Cardiac atrium fibroblast (primary cell): ENCODE results near the gene EIF3I. TPM values are rescaled to one million over a fixed set of nuclear protein-coding genes. Genes with fewer than 3 reads are reported as not detected.

Source experiments
- total RNA-seq: library from RNA; depleted of rRNA; stranded (reverse); fragments of >200 nt; gene quantifications from 2 replicates; pipeline ENCODE4 v1.2.3, GENCODE V29; 2015

EIF3I gene
- total RNA-seq, result 263 and 299 TPM in 2 replicates

GRCh38 chr1:32221980-32222755 lies at the start of gene EIF3I, which contains the start of gene TMEM234:
Gene EIF3I, plus strand, starts transcription at chr1:32222407. Its CDS starts 35 bp downstream, at chr1:32222442.
Gene TMEM234, minus strand, starts transcription at chr1:32222353. Its CDS starts 31 bp downstream, at chr1:32222322.

GRCh38 chr1:32179443-32180185 lies 42.6 kb upstream of the EIF3I start, which contains the start of gene TXLNA:
Gene TXLNA, plus strand, starts transcription at chr1:32179675. Its CDS starts 671 bp downstream, at chr1:32180346.

GRCh38 chr1:32200226-32201010 lies 21.8 kb upstream of the EIF3I start, which contains the start of gene CCDC28B:
Gene CCDC28B, plus strand, starts transcription at chr1:32200595. Its CDS starts 1,341 bp downstream, at chr1:32201936.

DNA sequence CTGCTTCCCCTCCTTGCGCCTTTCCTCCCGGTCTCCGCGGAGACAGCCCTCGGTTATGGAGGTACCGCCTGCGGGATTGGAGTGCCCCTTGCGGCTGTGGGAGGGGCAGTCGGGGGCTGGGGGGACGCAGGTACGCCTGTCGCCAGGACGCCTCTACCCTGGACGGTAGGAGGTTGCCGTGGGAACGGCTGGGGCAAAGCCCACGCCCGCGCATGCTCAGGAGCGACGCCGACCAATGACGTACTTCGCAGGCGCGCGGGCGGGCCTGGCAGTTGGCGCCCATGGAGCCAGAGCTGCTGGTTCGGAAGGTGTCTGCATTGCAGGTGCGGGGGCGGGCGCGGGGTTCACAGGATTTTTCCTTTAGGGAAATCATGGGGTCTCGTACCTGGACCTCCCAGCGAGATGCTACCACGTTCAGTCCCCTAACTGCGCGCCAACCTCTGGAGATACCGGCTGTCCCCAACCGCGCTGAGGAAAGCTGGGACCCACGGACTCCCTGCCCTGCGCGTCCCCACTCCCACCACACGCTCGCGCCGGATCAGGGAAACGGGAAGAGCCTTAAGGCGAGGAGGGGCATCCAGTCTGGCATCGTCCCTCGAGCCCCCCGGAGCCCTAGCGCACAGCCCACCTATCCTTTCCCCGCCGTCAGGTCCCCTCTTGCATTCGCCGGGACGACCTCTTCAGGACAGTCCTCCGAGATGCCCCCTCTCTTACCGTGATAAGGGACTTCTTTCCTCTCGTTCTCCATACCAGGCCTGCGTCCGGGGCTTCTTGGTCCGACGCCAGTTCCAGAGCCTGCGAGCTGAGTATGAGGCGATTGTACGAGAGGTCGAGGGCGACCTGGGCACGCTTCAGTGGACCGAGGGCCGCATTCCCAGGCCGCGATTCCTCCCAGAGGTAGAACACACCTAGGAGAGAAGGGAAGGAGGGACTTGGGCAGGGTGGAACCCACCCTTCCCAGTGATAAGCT lies 16.5 kb upstream of the EIF3I start, which contains the start of gene IQCC:
Gene IQCC (plus strand): TSS at position 271 of the 970 bp plus-strand sequence. CDS start 11 bp downstream, at position 282.

DNA sequence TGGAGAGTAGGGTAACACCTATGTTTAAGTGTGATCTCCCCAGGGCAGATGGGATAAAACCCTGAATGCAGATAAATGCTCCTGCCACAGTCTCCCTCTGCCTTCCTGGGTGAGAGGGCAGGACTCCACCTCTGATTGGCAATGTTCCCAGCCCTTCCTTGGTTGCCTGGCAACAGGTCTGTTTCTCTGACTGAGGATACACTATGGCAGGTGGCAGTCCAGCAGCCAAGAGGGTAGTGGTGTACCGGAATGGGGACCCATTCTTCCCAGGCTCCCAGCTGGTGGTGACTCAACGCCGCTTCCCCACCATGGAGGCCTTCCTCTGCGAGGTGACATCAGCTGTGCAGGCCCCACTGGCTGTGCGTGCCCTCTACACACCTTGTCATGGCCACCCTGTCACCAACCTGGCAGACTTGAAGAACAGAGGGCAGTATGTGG lies 13.3 kb upstream of the EIF3I start, which contains the start of gene DCDC2B:
Gene DCDC2B (plus strand): TSS at position 199 of the 438 bp plus-strand sequence. CDS start 5 bp downstream, at position 204.

GRCh38 chr1:32246888-32247273 lies 24.7 kb downstream of the EIF3I start, which contains the start of gene FAM167B:
Gene FAM167B, plus strand, starts transcription at chr1:32247222. Its CDS starts 200 bp downstream, at chr1:32247422.

DNA sequence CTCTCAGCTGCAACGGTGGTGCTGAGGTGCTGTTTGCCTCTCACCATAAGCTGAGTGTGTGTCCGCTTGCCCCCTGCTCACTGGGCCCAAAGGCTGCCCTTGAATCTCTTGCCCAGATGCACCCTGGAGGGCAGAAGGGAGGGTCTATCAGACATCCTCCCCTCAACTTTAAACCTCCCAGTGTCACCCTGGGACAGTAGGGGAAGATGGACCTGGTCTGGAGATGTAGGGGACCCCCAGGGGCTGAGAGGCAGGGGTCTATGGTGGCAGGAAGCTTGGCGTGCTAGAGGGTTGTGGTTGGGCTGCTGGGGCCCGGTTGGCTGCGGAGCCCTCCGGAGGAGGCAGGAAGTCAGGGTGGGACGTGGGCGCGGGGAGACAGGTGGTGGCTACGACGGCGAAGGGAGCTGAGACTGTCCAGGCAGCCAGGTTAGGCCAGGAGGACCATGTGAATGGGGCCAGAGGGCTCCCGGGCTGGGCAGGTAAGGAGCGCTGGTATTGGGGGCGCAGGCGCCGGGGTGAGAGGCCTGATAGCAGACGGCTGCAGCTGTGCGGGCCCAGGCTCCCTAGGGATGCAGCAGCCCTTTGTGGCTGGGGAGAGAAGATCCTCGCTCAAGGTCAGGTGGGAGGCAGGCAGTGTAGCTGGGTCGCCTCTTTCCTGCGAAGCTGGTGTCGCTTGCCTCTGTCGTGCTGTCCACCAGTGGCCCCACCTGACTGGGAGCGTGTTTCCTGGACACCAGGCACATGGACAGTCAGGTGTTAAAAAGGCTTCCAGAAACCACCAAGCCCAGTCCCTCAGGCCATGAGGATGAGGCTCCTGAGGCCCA lies 28.9 kb downstream of the EIF3I start, which contains the start of gene LCK:
Gene LCK (plus strand): TSS at position 373 of the 824 bp plus-strand sequence. CDS start 23,065 bp downstream, outside the sequence.

Other genes with a start within 250 kb of the EIF3I start
- gene KHDRBS1, start 208.5 kb upstream of the EIF3I start, total RNA-seq, result 37.9 and 43.7 TPM in 2 replicates
- 5.0 and 11.4 TPM in 2 replicates for gene TMEM39B, start 149.5 kb upstream of the EIF3I start, total RNA-seq
- gene KPNA6, start 114.4 kb upstream of the EIF3I start, total RNA-seq, result 35.6 and 41.8 TPM in 2 replicates
- 49.5 and 58.6 TPM in 2 replicates for gene TXLNA, start 42.7 kb upstream of the EIF3I start, total RNA-seq
- gene CCDC28B, start 21.8 kb upstream of the EIF3I start, total RNA-seq, result 9.4 and 15.7 TPM in 2 replicates
- 1.3 and 1.6 TPM in 2 replicates for gene IQCC, start 16.7 kb upstream of the EIF3I start, total RNA-seq
- not detected in 2 replicates for gene DCDC2B, start 13.3 kb upstream of the EIF3I start, total RNA-seq
- gene TMEM234, start 54 bp upstream of the EIF3I start, total RNA-seq, result 11.9 and 14.7 TPM in 2 replicates
- gene FAM167B, start 24.8 kb downstream of the EIF3I start, total RNA-seq, result 2.8 TPM in 1 of 2 replicates, not detected in the other
- 0.49 TPM in 1 of 2 replicates, not detected in the other for gene LCK, start 28.9 kb downstream of the EIF3I start, total RNA-seq
- 67.1 and 70.9 TPM in 2 replicates for gene HDAC1, start 69.7 kb downstream of the EIF3I start, total RNA-seq
- gene MARCKSL1, start 113.8 kb downstream of the EIF3I start, total RNA-seq, result 268 and 400 TPM in 2 replicates
- gene FAM229A, start 140.1 kb downstream of the EIF3I start, total RNA-seq, result 0.18 and 0.97 TPM in 2 replicates
- 0.32 TPM in 1 of 2 replicates, not detected in the other for gene TSSK3, start 140.1 kb downstream of the EIF3I start, total RNA-seq
- gene BSDC1, start 172.0 kb downstream of the EIF3I start, total RNA-seq, result 65.9 and 67.7 TPM in 2 replicates
- under 0.01 and 0.16 TPM in 2 replicates for gene ZBTB8B, start 242.7 kb downstream of the EIF3I start, total RNA-seq